ENCODE results near the gene IL2RA.

The IL2RA gene

GRCh38 chr10:6035931-6036575 lies 26.1 kb downstream of the IL2RA start:
- Histone ChIP-seq H3K27me3 (replicated peaks; ENCODE audit: control insufficient read depth, insufficient read depth, low read length) (no peaks in the 10 kb centered on the region), H3K36me3 (ENCODE audit: control insufficient read depth, insufficient read depth, low read length) (no peaks in the 10 kb centered on the region), H3K4me3 (replicated peaks; ENCODE audit: low read depth, low read length) (no peak overlapping the region)
- TF ChIP-seq CTCF (IDR thresholded peaks at IDR 0.05; ENCODE audit: insufficient read depth, low read length, poor library complexity, severe bottlenecking): no peak
- no peak for DNase-seq (ENCODE audit: extremely low read depth, insufficient read length)

- Histone ChIP-seq H3K4me3 (replicated peaks; ENCODE audit: low read depth, low read length) (no peak overlapping the region), H3K27me3 (replicated peaks; ENCODE audit: control insufficient read depth, insufficient read depth, low read length) (no peaks in the 10 kb centered on the region), H3K36me3 (ENCODE audit: control insufficient read depth, insufficient read depth, low read length) (no peaks in the 10 kb centered on the region)
- no peak for DNase-seq (ENCODE audit: extremely low read depth, insufficient read length)
- no peak for TF ChIP-seq CTCF (IDR thresholded peaks at IDR 0.05; ENCODE audit: insufficient read depth, low read length, poor library complexity, severe bottlenecking)
Measured at GRCh38 chr10:6035101-6035834, 26.9 kb downstream of the IL2RA start.

- TF ChIP-seq CTCF (IDR thresholded peaks at IDR 0.05; ENCODE audit: insufficient read depth, low read length, poor library complexity, severe bottlenecking): no peak
- DNase-seq (ENCODE audit: extremely low read depth, insufficient read length): no peak
Measured at GRCh38 chr10:6034371-6034770, 27.8 kb downstream of the IL2RA start.

GRCh38 chr10:6033954-6034353 lies 28.2 kb downstream of the IL2RA start:
- no peak for DNase-seq (ENCODE audit: extremely low read depth, insufficient read length)

More at GRCh38 chr10:6034371-6034770, 27.8 kb downstream of the IL2RA start:
- Histone ChIP-seq H3K4me3 (replicated peaks; ENCODE audit: low read depth, low read length) (no peak overlapping the region), H3K27me3 (replicated peaks; ENCODE audit: control insufficient read depth, insufficient read depth, low read length) (no peaks in the 10 kb centered on the region), H3K36me3 (ENCODE audit: control insufficient read depth, insufficient read depth, low read length) (no peaks in the 10 kb centered on the region)

GRCh38 chr10:6030940-6031339 lies 31.2 kb downstream of the IL2RA start:
- H3K36me3 ChIP-seq (ENCODE audit: control insufficient read depth, insufficient read depth, low read length): no peaks in the 10 kb centered on the region
- TF ChIP-seq CTCF (IDR thresholded peaks at IDR 0.05; ENCODE audit: insufficient read depth, low read length, poor library complexity, severe bottlenecking): no peak
- H3K27me3 ChIP-seq (replicated peaks; ENCODE audit: control insufficient read depth, insufficient read depth, low read length): no peaks in the 10 kb centered on the region
- no peak for DNase-seq (ENCODE audit: extremely low read depth, insufficient read length)
- H3K4me3 ChIP-seq (replicated peaks; ENCODE audit: low read depth, low read length): no peak overlapping the region

More at GRCh38 chr10:6033954-6034353, 28.2 kb downstream of the IL2RA start:
- no peak for TF ChIP-seq CTCF (IDR thresholded peaks at IDR 0.05; ENCODE audit: insufficient read depth, low read length, poor library complexity, severe bottlenecking)
- H3K36me3 ChIP-seq (ENCODE audit: control insufficient read depth, insufficient read depth, low read length): no peaks in the 10 kb centered on the region
- no peaks in the 10 kb centered on the region for H3K27me3 ChIP-seq (replicated peaks; ENCODE audit: control insufficient read depth, insufficient read depth, low read length)
- no peak overlapping the region for H3K4me3 ChIP-seq (replicated peaks; ENCODE audit: low read depth, low read length)
